ENCODE results near the gene ATP6V1D.

- TF ChIP-seq CTCF (IDR thresholded peaks at IDR 0.05; ENCODE audit: insufficient read depth, low read depth, low read length), result no peak
- no peak for TF ChIP-seq EZH2 (IDR thresholded peaks at IDR 0.05; ENCODE audit: insufficient read depth, low read length)
These were observed 31.7 kb upstream of the ATP6V1D start for GRCh38 chr14:67391268-67391667.
